Activated T-helper 1 cell treated with anti-CD3 and anti-CD28 coated beads, Interleukin-12 subunit alpha, Interleukin-12 subunit beta, Interleukin-2, Interleukin-4 antibody, amounts not matched to agents 30 ng/mL and 10 ng/mL and 1 ng/mL, durations not matched to agents 14 hours and 24 hours and 36 hours (primary cell): ENCODE data around the gene CAPZB. TPM values are rescaled to one million over a fixed set of nuclear protein-coding genes. Genes with fewer than 3 reads are reported as not detected.

Experiments
- DNase-seq: peaks from one replicate; pipeline ENCODE4 v3.0.0; 2021; ENCODE audit warnings: low spot score
- H3K27ac Mint-ChIP-seq: one replicate; pipeline ENCODE4 v1.8.0; 2021; ENCODE audit warnings: mild to moderate bottlenecking, mixed read lengths
- H3K27me3 Mint-ChIP-seq: one replicate; pipeline ENCODE4 v1.8.0; 2022; ENCODE audit warnings: mild to moderate bottlenecking, moderate library complexity, mixed read lengths; ENCODE audit not compliant: insufficient read depth
- H3K36me3 Mint-ChIP-seq: one replicate; pipeline ENCODE4 v1.8.0; 2021; ENCODE audit warnings: low read depth, mixed read lengths
- H3K4me1 Mint-ChIP-seq: one replicate; pipeline ENCODE4 v1.8.0; 2021; ENCODE audit warnings: low read depth, mixed read lengths
- H3K4me3 Mint-ChIP-seq: one replicate; pipeline ENCODE4 v1.8.0; 2021; ENCODE audit warnings: mild to moderate bottlenecking, moderate library complexity, mixed read lengths
- H3K9me3 Mint-ChIP-seq: one replicate; pipeline ENCODE4 v1.8.0; 2021; ENCODE audit warnings: mixed read lengths
- intact Hi-C: fragments of 100-400 bp; cut with micrococcal nuclease; formaldehyde crosslinking; loops from one replicate; pipeline ENCODE4 v1.15.1; 2024
- total RNA-seq: library from RNA; stranded (reverse); gene quantifications from 2 replicates; pipeline ENCODE4 v1.2.3, GENCODE V29; 2022

The CAPZB gene
- total RNA-seq, 1 donor from 2014 or later = 323 TPM

DNA sequence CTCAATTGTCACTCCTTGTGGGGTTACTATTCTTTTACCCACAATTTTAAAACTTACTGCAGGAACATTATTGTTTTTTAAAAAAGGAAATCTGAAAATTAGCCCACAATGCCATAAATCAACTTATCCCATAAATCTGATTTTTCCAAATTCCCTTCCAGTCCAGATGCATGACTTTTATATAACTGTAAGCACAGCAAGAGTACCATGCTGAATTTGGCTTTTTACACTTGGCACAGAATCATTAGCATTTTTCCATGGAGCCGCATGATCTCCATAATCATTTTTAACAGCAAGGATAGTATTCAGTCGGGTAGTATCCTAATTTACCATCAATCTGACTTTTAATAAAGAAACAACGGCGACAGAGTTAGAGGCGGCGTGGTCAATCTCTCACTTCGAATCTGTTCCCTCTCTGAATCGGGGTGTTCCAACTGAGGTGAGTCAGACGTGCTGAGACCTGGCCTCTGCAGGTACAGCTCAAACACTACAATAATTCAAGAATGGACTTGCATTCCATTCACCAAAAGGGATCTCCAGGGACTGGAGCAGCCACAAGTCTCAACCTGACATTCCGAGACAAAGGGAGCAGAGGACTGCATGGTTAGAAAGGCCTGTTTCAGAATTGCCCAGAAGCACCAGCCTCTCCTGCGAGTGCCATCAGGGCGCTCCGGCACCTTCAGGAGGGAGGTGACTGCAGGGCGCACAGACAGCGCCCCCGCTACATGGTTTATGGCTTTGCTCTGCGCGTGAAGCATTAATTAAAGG is 124.3 kb downstream of the CAPZB start:
- Mint-ChIP-seq H3K9me3 (no peaks in the 10 kb centered on the region), H3K4me1 (peaks cover 17% of the 10 kb centered on the region), H3K4me3 (no peak overlapping the region), H3K36me3 (peaks cover 12% of the 10 kb centered on the region), H3K27ac (no peak overlapping the region), H3K27me3 (no peaks in the 10 kb centered on the region)
- intact Hi-C loops = no loop called here
- no peak for DNase-seq

DNA sequence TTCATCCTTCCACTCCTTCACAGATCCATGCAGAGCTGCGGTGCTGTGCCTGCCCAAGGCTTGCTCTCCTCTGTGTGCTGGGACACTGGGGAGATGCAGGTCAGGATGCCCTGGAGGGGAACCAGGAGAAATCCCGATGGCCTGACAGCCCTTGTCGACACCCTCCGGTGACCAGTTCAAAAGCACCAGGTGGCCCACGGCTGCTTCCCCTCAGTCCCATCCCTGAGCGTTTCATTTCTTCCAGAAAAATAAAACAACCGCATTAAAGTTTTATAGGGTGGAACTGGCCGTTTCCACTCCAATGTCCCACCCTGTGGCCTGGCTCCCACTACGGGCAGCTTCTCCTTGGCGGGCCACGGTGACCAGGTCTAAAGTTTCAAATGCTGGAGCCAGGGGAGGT is 124.9 kb downstream of the CAPZB start:
- H3K27me3 Mint-ChIP-seq = no peaks in the 10 kb centered on the region
- H3K27ac Mint-ChIP-seq = no peak overlapping the region
- no peak overlapping the region for H3K4me3 Mint-ChIP-seq
- no peaks in the 10 kb centered on the region for H3K9me3 Mint-ChIP-seq
- intact Hi-C loops = no loop called here
- DNase-seq = no peak
- peaks cover 17% of the 10 kb centered on the region for H3K4me1 Mint-ChIP-seq
- H3K36me3 Mint-ChIP-seq = peaks cover 16% of the 10 kb centered on the region

DNA sequence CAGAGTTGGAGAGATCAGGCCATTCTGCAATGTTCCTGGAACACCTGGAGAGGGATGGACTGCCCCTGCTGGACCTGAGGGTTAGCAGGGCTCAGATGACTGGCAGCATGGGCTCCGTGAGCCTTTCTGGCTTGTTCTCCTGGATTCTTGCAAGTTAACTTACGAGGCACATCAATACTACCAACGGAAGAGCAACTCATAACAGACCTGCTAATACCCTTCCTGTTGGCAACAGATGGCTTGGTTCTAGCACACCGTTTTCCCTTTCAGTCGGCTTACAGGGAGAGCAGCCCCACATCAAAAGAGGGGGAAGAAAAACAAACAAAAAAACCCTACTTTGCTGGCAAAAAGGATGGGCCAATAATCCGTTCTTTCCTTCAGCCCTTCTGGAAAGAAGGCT is 125.3 kb downstream of the CAPZB start:
- H3K27ac Mint-ChIP-seq = no peak overlapping the region
- no peaks in the 10 kb centered on the region for H3K27me3 Mint-ChIP-seq
- DNase-seq = no peak
- no peaks in the 10 kb centered on the region for H3K9me3 Mint-ChIP-seq
- intact Hi-C loops = no loop called here
- no peak overlapping the region for H3K4me3 Mint-ChIP-seq
- peaks cover 17% of the 10 kb centered on the region for H3K4me1 Mint-ChIP-seq
- H3K36me3 Mint-ChIP-seq = peaks cover 17% of the 10 kb centered on the region

DNA sequence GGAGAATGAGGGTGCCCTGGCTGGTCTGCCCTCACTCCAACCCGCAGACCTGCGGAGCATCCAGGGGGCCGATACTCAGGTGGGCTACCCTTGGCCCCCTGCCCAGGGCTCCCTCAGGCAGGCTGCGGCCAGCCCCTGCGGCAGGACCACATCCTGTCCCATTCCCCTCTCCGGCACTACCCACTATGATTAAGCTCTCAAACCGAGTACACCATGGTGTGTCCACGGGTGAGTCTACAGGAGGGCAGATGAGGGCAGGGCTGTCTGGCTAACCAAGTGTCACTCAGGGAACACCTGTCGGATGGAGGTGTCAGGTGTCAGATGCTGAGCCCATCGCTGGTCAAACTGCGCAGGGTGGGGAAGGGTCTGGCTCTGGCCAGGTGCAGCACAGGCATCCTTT is 126.0 kb downstream of the CAPZB start:
- intact Hi-C loops = no loop called here
- Mint-ChIP-seq H3K4me1 (peaks cover 17% of the 10 kb centered on the region), H3K4me3 (no peak overlapping the region), H3K27me3 (no peaks in the 10 kb centered on the region), H3K9me3 (no peaks in the 10 kb centered on the region), H3K27ac (no peak overlapping the region), H3K36me3 (peaks cover 18% of the 10 kb centered on the region)
- no peak for DNase-seq

DNA sequence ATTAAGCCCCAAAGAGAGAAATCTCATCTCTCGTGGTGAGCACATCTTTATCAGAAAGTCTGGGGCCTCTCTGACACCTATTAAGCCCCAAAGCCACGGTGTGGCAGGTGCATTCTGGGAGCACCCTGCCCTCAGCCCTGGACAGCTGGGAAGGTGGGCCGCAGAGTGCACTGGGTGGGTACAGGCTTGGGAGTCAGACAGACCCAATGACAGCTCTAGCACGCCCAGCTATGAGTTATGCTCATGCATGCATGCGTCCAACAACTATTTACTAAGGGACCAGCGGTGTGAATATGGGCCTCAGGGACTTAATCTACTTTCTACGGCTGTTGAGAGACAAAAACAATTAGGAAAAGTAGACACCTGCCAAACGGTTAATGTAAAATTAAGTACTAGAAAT is 126.6 kb downstream of the CAPZB start:
- no peak overlapping the region for H3K4me3 Mint-ChIP-seq
- peaks cover 17% of the 10 kb centered on the region for H3K4me1 Mint-ChIP-seq
- H3K27ac Mint-ChIP-seq = no peak overlapping the region
- H3K9me3 Mint-ChIP-seq = no peaks in the 10 kb centered on the region
- peaks cover 20% of the 10 kb centered on the region for H3K36me3 Mint-ChIP-seq
- DNase-seq = no peak
- intact Hi-C loops = no loop called here
- H3K27me3 Mint-ChIP-seq = no peaks in the 10 kb centered on the region

DNA sequence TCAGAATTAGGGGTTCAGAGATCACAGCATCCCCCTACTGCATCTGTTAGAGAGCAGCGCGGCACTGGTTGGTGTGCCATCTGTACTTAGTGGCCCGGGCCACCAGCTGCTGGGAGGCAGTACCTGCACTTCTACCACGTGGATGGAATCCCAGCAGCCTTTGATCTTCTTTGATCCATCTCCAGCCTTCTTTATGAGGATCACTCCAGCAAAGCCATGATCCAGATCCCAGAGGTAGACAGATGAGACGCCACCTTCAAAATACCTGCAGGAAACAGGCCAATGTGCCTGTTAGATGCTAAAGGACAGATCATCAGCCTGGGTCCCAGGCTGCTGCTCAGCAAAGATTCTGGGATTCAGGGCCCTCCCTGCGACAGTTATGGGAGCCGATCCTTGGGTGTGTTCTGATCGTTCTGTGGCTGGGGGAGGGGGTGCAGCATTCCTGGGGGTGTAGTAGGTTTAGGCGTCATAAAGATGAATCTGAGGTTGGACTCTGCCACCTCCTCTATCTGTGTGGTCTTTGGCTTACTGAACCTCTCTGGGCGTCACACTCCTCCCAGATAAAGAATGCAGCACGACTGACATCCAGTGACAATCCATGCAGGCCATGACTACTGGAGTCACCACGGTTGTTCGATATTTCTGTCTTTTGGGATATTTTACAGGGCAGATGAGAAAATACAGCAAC is 127.9 kb downstream of the CAPZB start:
- Mint-ChIP-seq H3K9me3 (no peaks in the 10 kb centered on the region), H3K4me3 (no peak overlapping the region), H3K27me3 (no peaks in the 10 kb centered on the region), H3K4me1 (peaks cover 17% of the 10 kb centered on the region), H3K36me3 (peaks cover 21% of the 10 kb centered on the region), H3K27ac (peak overlapping the region; percentile 29)
- no peak for DNase-seq
- intact Hi-C loops = no loop called here

- Mint-ChIP-seq H3K27me3 (no peaks in the 10 kb centered on the region), H3K27ac (no peak overlapping the region), H3K9me3 (no peaks in the 10 kb centered on the region), H3K4me1 (peaks cover 16% of the 10 kb centered on the region), H3K36me3 (peaks cover 24% of the 10 kb centered on the region), H3K4me3 (no peak overlapping the region)
- no peak for DNase-seq
- intact Hi-C loops = no loop called here
Observed at GRCh38 chr1:19356266-19356665, 129.1 kb downstream of the CAPZB start.

GRCh38 chr1:19354531-19354981 is 130.8 kb downstream of the CAPZB start:
- DNase-seq = no peak
- no peak overlapping the region for H3K4me3 Mint-ChIP-seq

DNA sequence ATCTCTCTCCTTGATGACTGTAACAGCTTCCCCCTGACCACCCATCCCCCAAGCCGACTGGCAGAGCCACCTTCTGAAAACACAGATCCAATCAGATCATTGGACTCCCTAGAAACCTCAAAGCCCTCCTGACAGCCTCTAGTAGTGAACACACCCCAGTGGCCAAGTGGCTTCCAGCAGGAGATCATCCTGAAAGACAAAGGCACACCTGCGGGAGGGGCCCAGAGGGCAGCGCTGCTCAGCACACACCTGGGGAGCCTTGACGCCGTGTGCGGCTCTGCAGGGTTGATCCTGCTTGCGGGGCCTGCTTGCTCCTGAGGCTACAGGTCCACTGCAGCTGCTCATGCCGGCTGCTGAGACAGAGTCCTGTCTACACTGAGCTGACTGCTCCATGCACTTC is 131.7 kb downstream of the CAPZB start:
- Mint-ChIP-seq H3K36me3 (peaks cover 27% of the 10 kb centered on the region), H3K9me3 (no peaks in the 10 kb centered on the region), H3K4me1 (no peaks in the 10 kb centered on the region), H3K4me3 (no peak overlapping the region), H3K27ac (no peak overlapping the region), H3K27me3 (no peaks in the 10 kb centered on the region)
- intact Hi-C loops = no loop called here
- no peak for DNase-seq

More at GRCh38 chr1:19354531-19354981, 130.8 kb downstream of the CAPZB start:
- H3K27me3 Mint-ChIP-seq = no peaks in the 10 kb centered on the region
- no peak overlapping the region for H3K27ac Mint-ChIP-seq
- no peaks in the 10 kb centered on the region for H3K9me3 Mint-ChIP-seq
- intact Hi-C loops = no loop called here
- no peaks in the 10 kb centered on the region for H3K4me1 Mint-ChIP-seq
- H3K36me3 Mint-ChIP-seq = peaks cover 27% of the 10 kb centered on the region

GRCh38 chr1:19352839-19353238 is 132.5 kb downstream of the CAPZB start:
- Mint-ChIP-seq H3K9me3 (no peaks in the 10 kb centered on the region), H3K27me3 (no peaks in the 10 kb centered on the region), H3K36me3 (peaks cover 29% of the 10 kb centered on the region), H3K4me3 (no peak overlapping the region), H3K27ac (no peak overlapping the region), H3K4me1 (no peaks in the 10 kb centered on the region)
- no peak for DNase-seq
- intact Hi-C loops = no loop called here

GRCh38 chr1:19351873-19352272 is 133.5 kb downstream of the CAPZB start:
- H3K4me3 Mint-ChIP-seq = no peak overlapping the region
- no peaks in the 10 kb centered on the region for H3K4me1 Mint-ChIP-seq
- H3K9me3 Mint-ChIP-seq = no peaks in the 10 kb centered on the region
- no peaks in the 10 kb centered on the region for H3K27me3 Mint-ChIP-seq
- peaks cover 24% of the 10 kb centered on the region for H3K36me3 Mint-ChIP-seq
- peak overlapping the region; percentile 40 for H3K27ac Mint-ChIP-seq
- intact Hi-C loops = no loop called here
- no peak for DNase-seq

GRCh38 chr1:19350566-19350965 is 134.8 kb downstream of the CAPZB start:
- Mint-ChIP-seq H3K27me3 (no peaks in the 10 kb centered on the region), H3K9me3 (no peaks in the 10 kb centered on the region), H3K27ac (no peak overlapping the region), H3K4me1 (no peaks in the 10 kb centered on the region), H3K36me3 (peaks cover 18% of the 10 kb centered on the region), H3K4me3 (no peak overlapping the region)
- no peak for DNase-seq
- intact Hi-C loops = no loop called here

- no peak overlapping the region for H3K4me3 Mint-ChIP-seq
Observed at GRCh38 chr1:19349999-19350398, 135.3 kb downstream of the CAPZB start.

More at GRCh38 chr1:19349999-19350398, 135.3 kb downstream of the CAPZB start:
- Mint-ChIP-seq H3K27me3 (no peaks in the 10 kb centered on the region), H3K36me3 (peaks cover 16% of the 10 kb centered on the region), H3K9me3 (no peaks in the 10 kb centered on the region), H3K4me1 (no peaks in the 10 kb centered on the region), H3K27ac (peak overlapping the region; percentile 12)
- DNase-seq = no peak
- intact Hi-C loops = no loop called here
